T-helper 2 cell treated with Interferon-gamma antibody and Interleukin-4, amounts not matched to agents 5 μg/mL and 100 μg/mL, for 36 hours (primary cell): ENCODE measurements around the gene MYO3B.

Experiments used
- DNase-seq: peaks from one replicate; pipeline ENCODE4 v3.0.0; 2021; ENCODE audit warnings: low spot score
- H3K27ac Mint-ChIP-seq: one replicate; pipeline ENCODE4 v1.8.0; 2021; ENCODE audit warnings: mild to moderate bottlenecking, mixed read lengths
- H3K27me3 Mint-ChIP-seq: one replicate; pipeline ENCODE4 v1.8.0; 2021; ENCODE audit warnings: low read depth, mixed read lengths
- H3K36me3 Mint-ChIP-seq: one replicate; pipeline ENCODE4 v1.8.0; 2021; ENCODE audit warnings: low read depth, mixed read lengths
- H3K4me1 Mint-ChIP-seq: one replicate; pipeline ENCODE4 v1.8.0; 2021; ENCODE audit warnings: low read depth, mixed read lengths
- H3K4me3 Mint-ChIP-seq: one replicate; pipeline ENCODE4 v1.8.0; 2022; ENCODE audit warnings: mild to moderate bottlenecking, moderate library complexity, mixed read lengths
- H3K9me3 Mint-ChIP-seq: one replicate; pipeline ENCODE4 v1.8.0; 2021; ENCODE audit warnings: mixed read lengths

MYO3B gene

GRCh38 chr2:170501421-170502043, 323.6 kb downstream of the MYO3B start:
- H3K4me1 Mint-ChIP-seq: peaks cover 21% of the 10 kb centered on the region
- DNase-seq: no peak
- no peaks in the 10 kb centered on the region for H3K27me3 Mint-ChIP-seq
- H3K36me3 Mint-ChIP-seq: no peaks in the 10 kb centered on the region
- no peaks in the 10 kb centered on the region for H3K9me3 Mint-ChIP-seq
- no peak overlapping the region for H3K27ac Mint-ChIP-seq
- no peak overlapping the region for H3K4me3 Mint-ChIP-seq

GRCh38 chr2:170502361-170503130, 324.6 kb downstream of the MYO3B start:
- H3K4me3 Mint-ChIP-seq: no peak overlapping the region
- no peak overlapping the region for H3K27ac Mint-ChIP-seq
- H3K9me3 Mint-ChIP-seq: no peaks in the 10 kb centered on the region
- no peak for DNase-seq
- no peaks in the 10 kb centered on the region for H3K36me3 Mint-ChIP-seq
- H3K27me3 Mint-ChIP-seq: no peaks in the 10 kb centered on the region
- H3K4me1 Mint-ChIP-seq: peaks cover 31% of the 10 kb centered on the region

- Mint-ChIP-seq H3K9me3 (no peaks in the 10 kb centered on the region), H3K4me1 (peaks cover 41% of the 10 kb centered on the region), H3K4me3 (no peak overlapping the region), H3K36me3 (no peaks in the 10 kb centered on the region), H3K27ac (no peak overlapping the region), H3K27me3 (no peaks in the 10 kb centered on the region)
- DNase-seq: no peak
These were observed 325.6 kb downstream of the MYO3B start for GRCh38 chr2:170503563-170503962.

- Mint-ChIP-seq H3K4me1 (peaks cover 44% of the 10 kb centered on the region), H3K27me3 (no peaks in the 10 kb centered on the region), H3K9me3 (no peaks in the 10 kb centered on the region), H3K27ac (no peak overlapping the region), H3K36me3 (no peaks in the 10 kb centered on the region), H3K4me3 (no peak overlapping the region)
- no peak for DNase-seq
These were observed 326.2 kb downstream of the MYO3B start for GRCh38 chr2:170503971-170504809.

GRCh38 chr2:170504810-170505145, 326.8 kb downstream of the MYO3B start:
- H3K27ac Mint-ChIP-seq: no peak overlapping the region
- no peak overlapping the region for H3K4me3 Mint-ChIP-seq

GRCh38 chr2:170505631-170506275, 327.8 kb downstream of the MYO3B start:
- Mint-ChIP-seq H3K36me3 (no peaks in the 10 kb centered on the region), H3K9me3 (no peaks in the 10 kb centered on the region), H3K27ac (peak overlapping the region; percentile 64), H3K27me3 (no peaks in the 10 kb centered on the region), H3K4me3 (peak overlapping the region; percentile 70), H3K4me1 (peaks cover 52% of the 10 kb centered on the region)
- DNase-seq: no peak

More at GRCh38 chr2:170504810-170505145, 326.8 kb downstream of the MYO3B start:
- Mint-ChIP-seq H3K36me3 (no peaks in the 10 kb centered on the region), H3K4me1 (peaks cover 48% of the 10 kb centered on the region), H3K27me3 (no peaks in the 10 kb centered on the region), H3K9me3 (no peaks in the 10 kb centered on the region)
- no peak for DNase-seq

GRCh38 chr2:170509452-170510193, 331.7 kb downstream of the MYO3B start:
- Mint-ChIP-seq H3K9me3 (no peaks in the 10 kb centered on the region), H3K4me3 (peak overlapping the region; percentile 71), H3K27me3 (no peaks in the 10 kb centered on the region), H3K36me3 (no peaks in the 10 kb centered on the region), H3K4me1 (peaks cover 65% of the 10 kb centered on the region), H3K27ac (peak overlapping the region; percentile 81)
- peak; percentile 76 for DNase-seq

GRCh38 chr2:170512266-170512665, 334.3 kb downstream of the MYO3B start:
- no peak overlapping the region for H3K27ac Mint-ChIP-seq
- DNase-seq: no peak
- H3K9me3 Mint-ChIP-seq: no peaks in the 10 kb centered on the region
- H3K4me1 Mint-ChIP-seq: peaks cover 41% of the 10 kb centered on the region
- no peaks in the 10 kb centered on the region for H3K27me3 Mint-ChIP-seq
- H3K36me3 Mint-ChIP-seq: no peaks in the 10 kb centered on the region
- H3K4me3 Mint-ChIP-seq: no peak overlapping the region

GRCh38 chr2:170514140-170514539, 336.2 kb downstream of the MYO3B start:
- H3K4me3 Mint-ChIP-seq: no peak overlapping the region

GRCh38 chr2:170517538-170517937, 339.6 kb downstream of the MYO3B start:
- Mint-ChIP-seq H3K36me3 (no peaks in the 10 kb centered on the region), H3K27ac (no peak overlapping the region), H3K4me1 (peaks cover 13% of the 10 kb centered on the region), H3K27me3 (no peaks in the 10 kb centered on the region), H3K4me3 (no peak overlapping the region), H3K9me3 (no peaks in the 10 kb centered on the region)
- DNase-seq: no peak

More at GRCh38 chr2:170514140-170514539, 336.2 kb downstream of the MYO3B start:
- Mint-ChIP-seq H3K9me3 (no peaks in the 10 kb centered on the region), H3K27ac (no peak overlapping the region), H3K36me3 (no peaks in the 10 kb centered on the region), H3K27me3 (no peaks in the 10 kb centered on the region), H3K4me1 (peaks cover 25% of the 10 kb centered on the region)
- no peak for DNase-seq

GRCh38 chr2:170518911-170519310, 341.0 kb downstream of the MYO3B start:
- no peaks in the 10 kb centered on the region for H3K36me3 Mint-ChIP-seq
- H3K4me3 Mint-ChIP-seq: no peak overlapping the region
- H3K27me3 Mint-ChIP-seq: no peaks in the 10 kb centered on the region
- H3K27ac Mint-ChIP-seq: no peak overlapping the region
- no peaks in the 10 kb centered on the region for H3K9me3 Mint-ChIP-seq
- DNase-seq: no peak
- peaks cover 2% of the 10 kb centered on the region for H3K4me1 Mint-ChIP-seq

GRCh38 chr2:170521299-170521698, 343.4 kb downstream of the MYO3B start:
- DNase-seq: no peak
- no peaks in the 10 kb centered on the region for H3K27me3 Mint-ChIP-seq
- no peaks in the 10 kb centered on the region for H3K36me3 Mint-ChIP-seq
- no peak overlapping the region for H3K4me3 Mint-ChIP-seq
- H3K9me3 Mint-ChIP-seq: no peaks in the 10 kb centered on the region
- peaks cover 8% of the 10 kb centered on the region for H3K4me1 Mint-ChIP-seq
- no peak overlapping the region for H3K27ac Mint-ChIP-seq

- no peak for DNase-seq
- Mint-ChIP-seq H3K27ac (no peak overlapping the region), H3K4me3 (no peak overlapping the region), H3K4me1 (peaks cover 8% of the 10 kb centered on the region), H3K27me3 (peaks cover 1% of the 10 kb centered on the region), H3K9me3 (no peaks in the 10 kb centered on the region), H3K36me3 (no peaks in the 10 kb centered on the region)
These were observed 345.6 kb downstream of the MYO3B start for GRCh38 chr2:170523506-170523905.
